Measurements from ENCODE around the gene ZNF614. TPM values are rescaled to one million over a fixed set of nuclear protein-coding genes. Genes with fewer than 3 reads are reported as not detected.

ZNF614 gene
- total and polyA plus RNA-seq, 2 of the 13 experiments (the other 11 are each of a cell fraction or from before 2014, with no cell fraction given): 13.0 to 22.8 TPM

- TF ChIP-seq ZNF687 (CRISPR knock-in tag; IDR thresholded peaks at IDR 0.05) (peak; percentile 94), KLF9 (CRISPR knock-in tag; IDR thresholded peaks at IDR 0.05; ENCODE audit: low read depth) (no peak; the same call in 1 of the 2 replicates), ZNF557 (CRISPR knock-in tag; IDR thresholded peaks at IDR 0.05) (no peak), CBX2 (IDR thresholded peaks at IDR 0.05; ENCODE audit: low read depth, low read length) (no peak), CBX2 (CRISPR knock-in tag; IDR thresholded peaks at IDR 0.05; ENCODE audit: low read depth) (no peak), ZNF891 (CRISPR knock-in tag; IDR thresholded peaks at IDR 0.05) (0 out of 2 replicates have a peak, but pooled peaks have one; percentile 61), ZNF460 (CRISPR knock-in tag; IDR thresholded peaks at IDR 0.05; ENCODE audit: borderline replicate concordance) (no peak), REPIN1 (CRISPR knock-in tag; IDR thresholded peaks at IDR 0.05; ENCODE audit: borderline replicate concordance, low read depth) (peak; percentile 95), ATAD3A (CRISPR knock-in tag; IDR thresholded peaks at IDR 0.05) (no peak), ZNF674 (CRISPR knock-in tag; IDR thresholded peaks at IDR 0.05; ENCODE audit: low read depth) (peak; percentile 77; the same call in 1 of the 2 replicates), ZBTB38 (CRISPR knock-in tag; IDR thresholded peaks at IDR 0.05) (peak; percentile 64; the same call in 1 of the 2 replicates), ZNF781 (CRISPR knock-in tag; IDR thresholded peaks at IDR 0.05; ENCODE audit: borderline replicate concordance, not compliant biosample characterization) (peak; percentile 30), ZNF263 (CRISPR knock-in tag; IDR thresholded peaks at IDR 0.05) (peak; percentile 66), ZNF503 (CRISPR knock-in tag; IDR thresholded peaks at IDR 0.05) (no peak), NCOR1 (IDR thresholded peaks at IDR 0.05; ENCODE audit: borderline replicate concordance, low read length) (no peak), SNRNP70 (IDR thresholded peaks at IDR 0.05; ENCODE audit: low read depth, low read length) (no peak), HNRNPL (IDR thresholded peaks at IDR 0.05; ENCODE audit: low read depth, low read length) (peak; percentile 74; the same call in 1 of the 2 replicates), SP4 (CRISPR knock-in tag; IDR thresholded peaks at IDR 0.05) (no peak), ZFP1 (CRISPR knock-in tag; IDR thresholded peaks at IDR 0.05) (no peak), YY1 (IDR thresholded peaks at IDR 0.05; ENCODE audit: insufficient read depth, insufficient replicate concordance, low read depth, low read length) (peak; percentile 98), ZNF430 (CRISPR knock-in tag; IDR thresholded peaks at IDR 0.05) (peak; percentile 90; the same call in 1 of the 2 replicates), RFX3 (CRISPR knock-in tag; IDR thresholded peaks at IDR 0.05) (no peak), ATF6 (CRISPR knock-in tag; conservative IDR thresholded peaks at IDR 0.05) (no peak)
These were observed at the start of gene ZNF614 (continued) for GRCh38 chr19:52028027-52028779.

All from HepG2 (cell line).